KOPT-K1 (cell line): Measurements from ENCODE around the gene LAP3.
"Not testable (repeated sequence)": the region's sequence is repeated elsewhere in the genome, so short reads cannot be mapped to it uniquely, and the experiment has no call there.

Experiments used
- H3K27ac ChIP-seq: fragments of 200-600 bp; sonication (generic); 2 replicates; pipeline ENCODE4 v1.5.1; 2016; ENCODE audit warnings: antibody characterized with exemption, mild to moderate bottlenecking, low read depth, low read length; ENCODE audit not compliant: poor library complexity, severe bottlenecking
- H3K36me3 ChIP-seq: fragments of 200-600 bp; sonication (generic); 2 replicates; pipeline ENCODE4 v1.5.1; 2017; ENCODE audit warnings: antibody characterized with exemption, mild to moderate bottlenecking, low read length, moderate library complexity; ENCODE audit not compliant: insufficient read depth
- H3K9me3 ChIP-seq: fragments of 200-600 bp; sonication (generic); 2 replicates; pipeline ENCODE4 v1.5.1; 2017; ENCODE audit warnings: antibody characterized with exemption, low read length, mild to moderate bottlenecking; ENCODE audit not compliant: insufficient read depth, poor library complexity, severe bottlenecking

LAP3 gene

DNA sequence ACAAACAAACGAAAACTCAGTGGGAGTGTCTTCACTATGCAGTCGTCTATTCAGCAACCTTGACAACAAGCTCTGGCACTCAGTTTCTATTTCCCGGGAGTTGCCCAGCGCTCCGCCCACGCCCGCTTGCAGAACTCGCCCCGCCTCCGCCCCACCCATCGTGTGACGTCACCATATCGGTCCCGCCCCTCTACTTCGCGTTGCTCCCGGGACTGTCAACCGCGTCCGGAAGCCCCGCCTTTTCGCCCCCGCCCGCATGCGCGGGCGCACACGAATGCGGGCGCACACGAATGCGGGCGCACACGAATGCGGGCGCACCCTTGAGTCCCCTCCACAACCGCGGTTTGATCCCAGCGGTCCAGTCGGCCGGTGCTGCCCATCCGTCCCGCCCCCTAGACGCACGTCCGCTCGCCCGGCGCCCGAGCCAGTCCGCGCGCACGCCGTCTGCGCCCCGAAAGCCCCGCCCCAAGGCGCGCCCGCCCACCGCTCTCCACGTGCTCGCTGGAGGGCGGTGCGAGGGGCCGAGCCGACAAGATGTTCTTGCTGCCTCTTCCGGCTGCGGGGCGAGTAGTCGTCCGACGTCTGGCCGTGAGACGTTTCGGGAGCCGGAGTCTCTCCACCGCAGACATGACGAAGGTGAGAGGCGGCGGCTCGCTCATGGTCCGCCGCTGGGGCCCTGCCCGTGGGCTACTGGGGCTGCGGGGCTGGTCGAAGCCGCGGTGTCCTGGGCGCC is at the start of gene LAP3:
Gene LAP3, plus strand, starts transcription at position 267 of the 733 bp plus-strand sequence. Its CDS starts 268 bp downstream, at position 535.
- peaks cover 25% of the 10 kb centered on the region for H3K36me3 ChIP-seq
- no peaks in the 10 kb centered on the region for H3K9me3 ChIP-seq
- H3K27ac ChIP-seq, result peak within 1 kb of the TSS; percentile 69

DNA sequence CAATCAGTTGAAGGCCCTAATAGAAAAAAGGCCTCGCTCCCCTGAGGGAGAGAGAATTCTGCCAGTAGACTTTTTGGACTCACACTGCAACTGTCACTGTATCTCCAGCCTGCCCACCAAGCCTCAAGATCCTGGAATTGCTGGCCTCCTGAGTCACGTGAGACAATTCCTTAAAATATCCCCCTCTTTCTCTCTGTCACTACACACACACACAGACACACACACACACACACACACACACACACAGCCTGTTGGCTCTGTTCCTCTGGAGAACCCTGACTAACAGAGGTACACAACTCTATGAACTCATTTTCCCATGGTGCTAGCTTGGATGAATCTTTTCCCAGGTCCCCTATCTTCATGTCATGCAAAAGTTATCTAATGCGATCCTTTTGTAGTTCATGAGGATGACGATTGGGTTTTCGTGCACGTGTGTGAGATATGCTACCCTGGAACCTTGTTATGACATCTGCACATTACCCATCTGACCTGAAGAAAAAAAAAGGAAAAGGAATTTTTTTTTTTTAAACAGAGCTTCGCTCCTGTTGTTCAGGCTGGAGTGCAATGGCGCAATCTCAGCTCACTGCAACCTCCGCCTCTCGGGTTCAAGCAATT is 48.3 kb upstream of the LAP3 start:
- H3K9me3 ChIP-seq, result no peaks in the 10 kb centered on the region
- no peaks in the 10 kb centered on the region for H3K36me3 ChIP-seq
- no peak overlapping the region for H3K27ac ChIP-seq

DNA sequence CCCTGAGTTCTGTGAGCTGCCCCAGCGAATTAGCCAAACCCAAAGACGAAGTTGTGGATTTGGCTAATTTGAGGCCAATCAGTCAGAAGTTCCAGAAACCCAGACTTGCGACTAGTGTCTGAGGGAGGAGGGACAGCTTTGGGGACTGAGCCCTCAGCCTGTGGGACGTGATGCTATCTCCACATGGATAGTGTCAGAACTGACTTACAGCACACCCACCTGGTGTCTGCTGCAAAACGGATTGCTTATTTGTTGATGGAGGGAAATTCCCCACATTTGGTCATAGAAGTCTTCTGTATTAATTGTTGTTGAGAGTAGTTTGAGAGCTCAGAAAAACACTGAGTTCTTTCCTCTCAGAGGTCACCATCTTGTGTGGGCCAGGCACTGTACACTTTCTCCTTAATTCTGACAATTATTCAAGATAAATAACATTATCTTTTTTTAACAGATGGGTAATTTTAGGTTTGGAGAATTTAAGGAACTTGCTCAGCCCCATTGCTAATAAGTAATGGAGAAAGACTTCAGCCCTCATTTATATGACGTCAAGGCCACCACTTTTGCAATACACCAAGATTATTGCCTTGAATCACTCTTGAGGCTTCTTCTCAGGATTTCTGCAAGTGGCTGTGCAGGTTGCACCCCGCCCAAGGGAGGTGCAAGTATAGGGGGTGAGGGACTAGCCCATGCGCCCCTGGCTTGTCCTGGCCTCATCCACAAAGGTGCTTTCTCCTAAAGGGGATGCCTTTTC is 45.3 kb upstream of the LAP3 start:
- peaks cover 5% of the 10 kb centered on the region for H3K9me3 ChIP-seq
- no peaks in the 10 kb centered on the region for H3K36me3 ChIP-seq
- H3K27ac ChIP-seq, result no peak overlapping the region

DNA sequence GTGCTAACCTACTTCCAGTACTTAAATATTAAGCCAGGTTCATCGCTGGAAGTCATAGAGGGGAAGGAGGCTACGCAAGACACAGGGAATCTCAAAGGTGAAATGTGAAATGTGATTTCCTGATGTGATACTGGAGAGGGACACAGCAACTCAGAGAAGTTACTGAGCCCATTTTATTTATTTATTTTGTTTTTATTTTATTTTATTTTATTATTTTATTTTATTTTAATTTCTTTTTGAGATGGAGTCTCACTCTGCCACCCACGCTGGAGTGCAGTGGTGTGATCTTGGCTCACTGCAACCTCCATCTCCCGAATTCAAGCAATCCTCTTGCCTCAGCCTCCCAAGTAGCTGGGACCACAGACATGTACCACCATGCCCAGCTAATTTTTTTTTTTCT is 42.3 kb upstream of the LAP3 start:
- no peak overlapping the region for H3K27ac ChIP-seq
- H3K36me3 ChIP-seq, result no peaks in the 10 kb centered on the region
- H3K9me3 ChIP-seq, result peaks cover 5% of the 10 kb centered on the region

GRCh38 chr4:17535242-17535641 is 41.8 kb upstream of the LAP3 start:
- Histone ChIP-seq H3K36me3 (no peaks in the 10 kb centered on the region), H3K27ac (no peak overlapping the region), H3K9me3 (peaks cover 5% of the 10 kb centered on the region)

GRCh38 chr4:17535906-17536305 is 41.1 kb upstream of the LAP3 start:
- Histone ChIP-seq H3K27ac (no peak overlapping the region), H3K36me3 (no peaks in the 10 kb centered on the region), H3K9me3 (peaks cover 5% of the 10 kb centered on the region)

DNA sequence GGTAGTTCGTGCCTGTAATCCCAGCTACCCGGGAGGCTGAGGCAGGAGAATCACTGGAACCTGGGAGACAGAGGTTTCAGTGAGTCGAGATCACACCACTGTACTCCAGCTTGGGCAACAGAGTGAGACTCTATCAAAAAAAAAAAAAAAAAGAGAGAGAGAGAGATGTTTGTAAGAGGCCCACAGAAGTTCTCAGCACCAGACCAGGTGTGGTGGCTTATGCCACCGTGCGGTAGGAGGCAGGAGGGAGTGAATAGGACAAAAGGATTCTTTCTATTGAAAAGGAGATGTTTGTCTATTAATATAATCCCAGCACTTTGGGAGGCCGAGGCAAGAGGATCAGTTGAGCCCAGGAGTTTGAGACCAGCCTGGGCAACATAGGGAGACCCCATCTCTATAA is 39.9 kb upstream of the LAP3 start:
- not testable (repeated sequence) for H3K36me3 ChIP-seq, H3K9me3 ChIP-seq, H3K27ac ChIP-seq

DNA sequence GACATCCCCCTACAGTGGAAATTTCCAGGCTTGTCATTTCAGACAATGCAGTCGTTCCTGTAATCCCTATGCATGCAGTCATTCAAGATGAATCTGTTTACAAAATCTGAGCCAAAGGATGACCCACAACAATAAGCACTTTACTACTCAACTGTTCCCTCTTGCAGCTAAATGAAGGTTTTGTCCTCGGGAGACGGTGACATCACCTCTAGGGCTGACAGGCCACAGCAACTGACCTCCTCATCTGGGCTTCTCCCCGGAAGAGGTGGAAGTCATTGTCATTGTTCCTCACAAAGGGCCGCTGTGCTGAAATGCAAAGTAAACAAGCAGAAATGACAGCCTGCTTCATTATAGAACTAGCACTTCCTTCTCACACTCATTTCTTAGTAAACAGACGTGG is 32.8 kb upstream of the LAP3 start:
- no peaks in the 10 kb centered on the region for H3K9me3 ChIP-seq
- H3K36me3 ChIP-seq, result no peaks in the 10 kb centered on the region
- H3K27ac ChIP-seq, result no peak overlapping the region

DNA sequence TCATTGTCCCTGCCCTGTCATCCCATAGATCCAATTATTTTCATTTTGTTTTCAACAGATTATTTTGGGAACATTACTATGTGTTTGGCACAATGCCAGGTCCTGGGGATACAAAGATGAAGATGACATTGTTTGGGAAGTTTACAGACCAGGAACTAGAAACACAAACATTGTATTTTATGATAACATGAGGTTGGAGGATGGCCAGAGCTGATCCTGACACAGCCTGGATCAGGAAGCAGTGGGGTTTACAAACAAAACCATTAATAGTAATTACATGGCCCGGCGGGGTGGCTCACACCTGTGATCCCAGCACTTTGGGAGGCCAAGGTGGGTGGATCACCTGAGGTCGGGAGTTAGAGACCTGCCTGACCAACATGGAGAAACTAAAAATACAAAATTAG is 32.2 kb upstream of the LAP3 start:
- no peaks in the 10 kb centered on the region for H3K9me3 ChIP-seq
- no peak overlapping the region for H3K27ac ChIP-seq
- no peaks in the 10 kb centered on the region for H3K36me3 ChIP-seq

GRCh38 chr4:17545374-17546140 is 31.4 kb upstream of the LAP3 start:
- H3K27ac ChIP-seq, result no peak overlapping the region

DNA sequence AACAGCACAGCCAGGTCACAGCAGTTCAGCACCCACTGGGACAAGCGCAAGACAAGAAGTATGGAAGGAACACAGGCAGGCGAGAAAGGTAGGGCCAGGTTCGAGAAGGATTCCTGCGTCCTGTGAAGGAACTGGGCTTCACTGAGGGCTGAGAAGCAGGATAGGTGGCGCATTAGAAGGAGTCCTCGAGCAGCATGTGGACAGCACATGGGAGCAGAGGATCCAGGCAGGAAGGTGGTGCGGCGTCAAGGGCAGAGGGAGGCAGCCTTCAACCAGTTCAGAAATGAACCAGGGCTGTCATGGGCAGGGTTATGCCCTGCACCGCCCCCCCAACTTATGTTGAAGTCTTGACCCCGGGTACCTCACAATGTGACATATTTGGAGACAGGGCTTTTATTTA is 30.8 kb upstream of the LAP3 start:
- Histone ChIP-seq H3K36me3 (no peaks in the 10 kb centered on the region), H3K9me3 (no peaks in the 10 kb centered on the region), H3K27ac (no peak overlapping the region)

More at GRCh38 chr4:17545374-17546140, 31.4 kb upstream of the LAP3 start:
- Histone ChIP-seq H3K9me3 (no peaks in the 10 kb centered on the region), H3K36me3 (no peaks in the 10 kb centered on the region)

DNA sequence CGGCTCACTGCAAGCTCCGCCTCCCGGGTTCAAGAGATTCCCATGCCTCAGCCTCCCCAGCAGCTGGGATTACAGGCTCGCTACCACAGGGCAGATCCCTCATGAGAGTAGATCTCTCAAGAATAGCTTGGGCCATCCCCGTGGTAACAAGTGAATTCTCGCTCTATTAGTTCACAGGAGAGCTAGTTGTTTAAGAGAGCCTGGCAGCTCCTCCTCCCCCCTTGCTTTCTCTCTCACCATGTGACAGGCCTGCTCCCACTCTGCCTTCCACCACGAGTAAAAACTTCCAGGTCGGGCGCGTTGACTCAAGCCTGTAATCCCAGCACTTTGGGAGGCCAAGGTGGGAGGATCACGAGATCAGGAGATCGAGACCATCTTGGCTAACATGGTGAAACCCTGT is 30.3 kb upstream of the LAP3 start:
- Histone ChIP-seq H3K27ac (no peak overlapping the region), H3K9me3 (no peaks in the 10 kb centered on the region), H3K36me3 (no peaks in the 10 kb centered on the region)

- H3K9me3 ChIP-seq, result no peaks in the 10 kb centered on the region
- no peak overlapping the region for H3K27ac ChIP-seq
- no peaks in the 10 kb centered on the region for H3K36me3 ChIP-seq
These were observed 26.4 kb upstream of the LAP3 start for GRCh38 chr4:17550549-17550948.

GRCh38 chr4:17552427-17552826 is 24.6 kb upstream of the LAP3 start:
- H3K9me3 ChIP-seq, result no peaks in the 10 kb centered on the region
- H3K36me3 ChIP-seq, result no peaks in the 10 kb centered on the region
- H3K27ac ChIP-seq, result no peak overlapping the region

GRCh38 chr4:17554568-17554967 is 22.4 kb upstream of the LAP3 start:
- no peaks in the 10 kb centered on the region for H3K36me3 ChIP-seq
- no peaks in the 10 kb centered on the region for H3K9me3 ChIP-seq
- H3K27ac ChIP-seq, result no peak overlapping the region
